EL (cell line): ENCODE results near the gene NUCKS1.
A peak's percentile ranks its signal among the peaks of the same experiment; 100 is the strongest.

Source experiments
- DNase-seq: peaks from one replicate; pipeline ENCODE4 v3.0.0-alpha.2; 2016

Gene NUCKS1

DNA sequence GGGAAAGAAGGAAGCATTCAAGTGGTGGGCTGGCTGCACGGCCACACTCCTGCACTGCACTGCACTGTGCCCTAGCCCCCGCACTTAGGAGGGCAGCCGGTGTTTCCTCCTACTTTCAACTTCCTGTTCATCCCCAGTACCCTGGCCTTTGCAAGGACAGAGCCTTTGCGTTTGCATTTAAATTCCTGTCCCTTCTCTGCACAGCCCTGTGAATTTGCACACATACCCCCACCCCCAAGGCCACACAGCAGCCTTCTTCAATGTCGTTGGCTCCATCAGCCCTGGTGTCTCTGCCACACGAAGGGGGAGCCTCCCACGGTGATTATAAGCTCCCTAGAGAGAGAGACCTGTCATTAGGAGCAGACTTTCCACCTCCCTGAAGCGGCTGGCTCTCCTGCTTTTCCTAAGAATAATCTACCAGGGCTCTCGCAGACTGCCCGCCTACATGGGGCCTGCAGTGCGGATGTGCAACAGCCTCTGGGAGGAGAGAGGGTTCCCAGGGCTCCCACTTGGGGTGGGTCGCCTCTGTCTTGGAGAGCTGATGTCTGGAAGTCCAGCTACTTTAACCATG, 56.5 kb downstream of the NUCKS1 start:
- no peak for DNase-seq

DNA sequence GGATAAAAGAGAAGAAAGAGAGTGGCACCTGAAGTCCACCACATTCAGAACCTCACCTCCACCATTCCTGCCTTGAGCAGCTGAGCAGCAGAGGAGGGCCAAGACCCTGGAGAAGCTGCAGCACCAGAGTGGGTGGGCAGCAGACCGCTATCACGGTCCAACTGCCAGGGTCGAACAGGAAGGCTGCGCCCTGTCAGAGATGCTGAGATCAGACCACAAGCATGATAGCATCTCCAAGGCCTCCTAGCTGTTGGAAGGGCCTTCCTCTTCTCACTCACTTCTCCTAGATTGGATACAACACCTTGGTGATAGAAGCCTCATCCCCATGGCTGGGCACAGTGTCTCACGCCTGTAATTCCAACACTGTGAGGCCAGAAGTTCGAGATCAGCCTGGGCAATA, 57.6 kb downstream of the NUCKS1 start:
- no peak for DNase-seq

DNA sequence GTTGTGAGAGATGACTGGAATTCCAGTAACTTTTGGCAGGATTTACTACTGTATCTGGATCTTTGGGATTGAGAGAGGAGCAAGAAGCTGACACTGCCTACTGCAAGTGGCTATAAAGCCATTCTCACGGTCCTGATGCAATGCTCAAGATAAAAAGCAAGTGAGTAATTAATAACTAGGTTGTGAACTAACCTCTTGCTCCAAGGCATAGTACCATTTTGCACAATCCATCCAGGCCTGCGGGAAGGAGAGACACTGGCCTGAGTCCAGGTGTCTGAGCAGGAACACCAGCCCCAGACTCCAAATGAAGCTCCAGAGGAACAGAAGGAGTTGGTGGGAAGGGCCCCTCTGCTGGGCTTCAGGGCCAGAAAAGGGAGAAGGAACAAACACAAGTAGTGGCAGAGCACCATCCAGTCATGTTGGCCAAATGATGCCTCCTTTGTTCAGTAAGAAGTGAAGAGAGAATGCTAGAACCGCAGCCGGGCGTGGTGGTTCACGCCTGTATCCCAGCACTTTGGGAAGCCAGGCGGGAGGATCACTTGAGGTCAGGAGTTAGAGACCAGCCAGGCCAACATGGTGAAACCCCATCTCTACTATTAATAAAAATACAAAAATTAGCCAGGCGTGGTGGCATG, 59.7 kb downstream of the NUCKS1 start:
- no peak for DNase-seq

DNA sequence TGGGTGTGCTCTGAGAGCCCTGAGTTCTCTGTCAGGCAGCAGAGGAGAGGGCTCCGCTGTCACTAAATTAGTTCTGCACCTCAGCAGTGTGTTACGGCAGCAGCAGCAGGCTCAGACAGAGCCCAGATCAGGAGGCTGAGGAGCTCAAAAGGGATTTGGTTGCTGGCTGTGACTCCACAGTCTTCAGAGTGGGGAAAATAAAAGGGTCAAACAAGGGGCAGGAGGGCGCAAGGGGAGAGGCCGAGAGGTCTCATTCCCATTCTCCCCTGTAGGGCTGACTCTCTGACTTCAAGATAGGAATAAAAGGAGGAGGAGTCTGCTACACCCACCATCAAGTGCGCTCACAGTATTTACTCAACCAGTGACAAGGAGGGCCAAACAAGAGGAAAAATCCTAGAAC, 60.5 kb downstream of the NUCKS1 start:
- DNase-seq: no peak

DNA sequence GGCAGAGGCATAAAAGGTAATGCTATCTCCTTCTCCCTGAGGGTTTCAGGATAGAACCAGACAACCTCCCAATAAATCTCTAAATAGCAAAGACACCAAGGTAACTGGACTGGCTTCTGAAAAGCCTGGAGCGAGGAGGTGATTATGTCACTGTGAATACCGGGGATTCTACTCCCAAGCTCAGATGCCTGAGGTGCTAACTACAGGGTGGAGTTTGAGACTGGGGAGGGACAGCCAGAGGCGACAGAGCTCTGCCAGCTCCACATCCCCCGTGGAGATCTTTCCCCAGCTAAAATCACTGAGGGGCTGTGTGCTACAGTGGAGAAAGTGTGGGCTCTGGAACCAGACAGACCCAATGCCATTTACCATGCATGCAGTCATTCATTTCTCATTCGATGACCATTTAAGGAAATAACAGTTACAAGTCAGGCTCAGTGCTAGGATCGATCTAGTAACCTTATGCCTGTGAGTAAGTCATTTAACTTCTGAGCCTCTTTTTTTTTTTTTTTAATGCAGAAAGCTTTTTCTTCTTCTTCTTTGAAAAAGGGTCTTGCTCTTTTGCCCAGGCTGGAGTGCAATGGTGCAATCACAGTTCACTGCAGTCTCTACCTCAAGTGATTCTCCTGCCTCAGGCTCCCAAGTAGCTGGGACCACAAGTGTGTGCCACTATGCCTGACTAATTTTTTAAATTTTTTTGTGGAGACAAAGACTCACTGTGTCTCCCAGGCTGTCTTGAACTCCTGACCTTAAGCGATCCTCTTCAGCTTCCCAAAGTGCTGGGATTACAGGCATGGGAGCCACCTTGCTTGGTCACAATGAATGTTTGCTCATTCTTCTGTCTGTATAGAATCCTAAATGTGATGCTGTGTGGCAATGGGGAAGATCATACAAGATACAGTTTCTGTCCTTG, 61.6 kb downstream of the NUCKS1 start:
- no peak for DNase-seq

DNA sequence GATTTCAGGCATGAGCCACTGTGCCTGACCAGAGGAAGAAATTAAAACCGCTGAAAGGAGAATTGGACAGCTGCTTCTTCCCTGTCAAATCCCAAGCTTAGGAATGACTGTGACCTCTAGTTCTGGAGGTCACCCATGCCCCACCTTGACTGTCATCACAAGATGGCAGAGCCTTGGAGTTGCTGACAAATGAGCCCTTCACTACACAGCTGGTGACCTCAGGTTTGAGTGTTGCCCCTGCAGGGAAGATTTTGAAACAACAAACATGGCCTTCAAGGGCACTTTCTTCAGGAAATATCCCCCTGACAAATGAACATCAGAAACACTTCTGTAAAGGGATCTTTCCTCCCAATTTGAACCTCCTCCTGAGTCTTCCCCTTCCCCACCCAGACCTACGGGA, 62.7 kb downstream of the NUCKS1 start:
- no peak for DNase-seq

DNA sequence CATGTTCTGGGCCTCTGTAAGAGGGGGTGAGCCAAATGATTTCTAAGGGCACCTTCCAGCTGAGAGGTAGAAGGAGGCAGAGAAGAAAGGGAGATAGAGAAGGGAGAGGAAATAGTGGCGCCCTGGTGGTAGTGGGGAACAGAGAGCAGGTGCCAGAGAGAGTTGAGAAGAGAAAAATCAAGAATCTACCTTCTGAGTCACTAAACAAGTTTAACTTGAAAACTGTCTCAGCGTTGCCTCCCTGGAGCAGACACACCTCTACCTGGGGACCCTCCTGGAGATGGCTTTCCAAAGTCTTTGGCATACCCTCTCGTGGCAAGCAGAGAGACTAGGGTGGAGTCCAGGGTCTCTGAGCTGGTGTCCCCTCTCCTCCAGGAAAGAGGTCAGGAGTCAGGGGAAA, 68.6 kb downstream of the NUCKS1 start:
- no peak for DNase-seq

DNA sequence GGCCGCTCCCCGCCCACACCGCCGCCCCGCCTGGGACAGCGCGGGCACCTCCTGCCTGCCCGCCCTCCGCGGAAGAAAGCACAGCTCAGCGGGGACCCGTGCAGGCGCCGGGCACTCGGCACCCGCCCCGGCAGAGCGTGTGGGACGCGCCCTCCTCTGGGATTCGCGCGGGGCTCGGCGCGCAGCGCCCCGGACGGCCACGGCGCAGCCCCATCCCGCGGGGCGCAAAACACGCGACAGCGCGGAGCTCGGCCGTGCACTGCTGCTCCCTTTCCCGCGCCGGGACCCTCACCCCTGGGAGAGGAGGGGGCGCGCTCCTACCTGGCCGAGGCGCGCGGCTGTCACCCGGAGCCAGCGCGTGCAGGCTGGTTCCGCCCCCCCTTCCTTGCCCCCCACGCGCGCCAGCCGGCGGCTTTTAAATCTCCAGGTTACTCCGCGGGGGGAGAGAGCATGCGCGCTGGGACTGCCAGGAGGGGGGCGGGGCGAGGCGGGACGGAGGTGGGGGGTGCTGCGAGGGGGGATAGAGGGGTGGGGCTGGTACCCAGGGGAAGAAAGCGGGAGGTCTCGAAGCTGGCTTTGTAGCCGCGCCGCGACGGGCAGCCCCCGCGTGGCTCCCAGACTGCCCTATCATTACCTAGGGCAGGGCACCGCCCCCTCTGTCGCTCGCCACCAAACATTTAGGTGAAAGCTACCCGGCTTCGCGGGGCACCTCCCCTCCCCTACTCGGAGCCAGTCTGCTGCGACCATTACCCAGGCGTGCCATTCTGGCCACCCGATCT, 69.7 kb downstream of the NUCKS1 start, which contains the start of gene SLC45A3:
Gene SLC45A3, minus strand, starts transcription at position 437 of the 779 bp plus-strand sequence. CDS start 15,853 bp downstream, outside the sequence.
- DNase-seq: peak; percentile 33

DNA sequence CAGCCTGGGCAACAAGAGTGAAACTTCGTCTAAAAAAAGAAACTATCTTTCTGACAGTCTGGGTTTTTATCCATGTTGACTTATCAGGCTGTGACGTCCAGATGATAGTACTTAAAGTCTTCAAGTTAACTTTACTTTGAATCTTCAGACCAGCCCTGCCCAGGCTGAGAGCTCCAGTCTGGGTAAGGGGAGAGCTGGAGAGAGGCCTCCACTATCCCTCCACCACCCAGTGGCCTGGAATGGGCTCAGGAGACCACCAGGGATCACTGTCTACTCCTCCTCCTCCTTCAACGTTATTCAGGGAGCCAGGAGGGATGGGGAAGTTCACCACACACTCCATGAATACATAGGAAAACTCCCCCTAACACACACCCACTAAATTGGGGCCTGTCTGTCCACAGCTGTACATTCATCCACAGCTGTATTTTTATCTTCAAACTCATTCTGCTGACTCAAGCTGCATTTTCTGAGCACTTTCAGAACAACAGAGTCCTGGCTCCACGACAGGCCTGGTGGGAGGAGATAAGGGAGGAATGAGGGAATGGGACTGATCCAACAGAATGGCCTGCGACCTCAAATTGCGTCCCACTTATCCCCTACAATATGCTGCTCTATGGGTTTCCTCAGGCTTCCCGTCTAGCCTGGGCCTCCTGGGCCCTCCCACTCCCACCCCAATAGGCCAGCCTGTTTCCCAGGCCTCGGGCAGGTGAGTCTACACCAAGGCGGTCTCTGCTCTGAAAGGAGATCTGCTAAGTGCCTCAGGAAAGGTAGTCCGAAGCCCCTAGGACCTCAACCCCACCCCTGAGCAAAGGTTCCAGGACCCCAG, 71.5 kb downstream of the NUCKS1 start:
- DNase-seq: no peak

DNA sequence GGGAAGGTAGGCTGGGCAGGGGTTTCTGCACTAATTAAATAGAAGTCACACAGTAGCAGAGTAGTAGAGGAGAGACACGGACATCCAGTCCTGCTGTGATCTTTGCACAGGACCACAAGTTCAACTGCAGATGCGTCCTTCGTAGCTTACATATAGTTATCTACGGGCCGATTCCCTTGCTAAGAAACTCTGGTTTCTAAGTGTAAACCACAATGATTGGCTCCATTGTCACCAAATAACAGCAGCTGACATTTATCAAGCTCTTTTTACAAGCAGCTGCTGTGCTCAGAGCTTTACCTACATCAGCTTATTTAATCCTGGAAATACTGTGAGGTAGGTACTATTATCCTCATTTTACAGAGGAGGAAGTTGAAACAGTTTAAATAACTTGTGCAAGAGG, 72.8 kb downstream of the NUCKS1 start:
- DNase-seq: no peak

DNA sequence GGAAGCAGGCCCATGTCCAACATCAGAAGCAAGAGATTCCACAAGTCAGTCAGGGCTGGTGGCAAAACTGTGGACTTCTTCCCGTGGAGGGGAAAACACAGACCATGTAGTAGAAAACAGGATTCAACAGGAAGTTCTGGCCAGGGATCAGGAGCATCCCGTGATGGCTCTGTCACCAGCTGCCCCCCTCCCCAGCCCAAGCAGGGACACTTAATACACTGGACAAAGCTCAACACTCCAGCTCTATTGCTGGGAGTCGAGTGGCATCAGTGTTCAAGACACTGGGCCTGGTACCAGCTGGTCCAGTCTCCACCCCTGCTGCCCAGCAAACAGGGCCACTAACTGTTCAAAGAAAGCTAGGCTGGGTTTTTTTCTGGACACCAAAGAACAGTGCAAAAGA, 73.4 kb downstream of the NUCKS1 start:
- no peak for DNase-seq

DNA sequence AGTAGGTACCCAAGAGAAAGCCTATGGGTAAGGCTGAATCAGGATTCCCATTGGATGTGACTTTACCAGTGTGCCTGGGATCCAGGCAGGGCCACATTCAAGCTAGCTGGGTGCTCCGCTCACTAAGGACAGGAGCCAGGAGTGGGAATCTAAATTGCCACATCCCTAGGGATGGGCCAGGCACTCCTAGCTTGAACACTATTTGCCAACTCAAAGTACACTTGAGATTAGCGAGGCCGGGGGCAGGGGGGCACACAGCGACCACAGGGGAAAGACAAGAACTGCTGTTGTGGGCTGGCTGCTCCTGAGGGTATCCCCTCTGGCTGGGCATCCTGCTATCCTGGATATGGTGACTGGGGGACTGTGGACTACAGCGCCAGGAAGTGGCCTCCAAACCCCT, 74.0 kb downstream of the NUCKS1 start:
- no peak for DNase-seq

DNA sequence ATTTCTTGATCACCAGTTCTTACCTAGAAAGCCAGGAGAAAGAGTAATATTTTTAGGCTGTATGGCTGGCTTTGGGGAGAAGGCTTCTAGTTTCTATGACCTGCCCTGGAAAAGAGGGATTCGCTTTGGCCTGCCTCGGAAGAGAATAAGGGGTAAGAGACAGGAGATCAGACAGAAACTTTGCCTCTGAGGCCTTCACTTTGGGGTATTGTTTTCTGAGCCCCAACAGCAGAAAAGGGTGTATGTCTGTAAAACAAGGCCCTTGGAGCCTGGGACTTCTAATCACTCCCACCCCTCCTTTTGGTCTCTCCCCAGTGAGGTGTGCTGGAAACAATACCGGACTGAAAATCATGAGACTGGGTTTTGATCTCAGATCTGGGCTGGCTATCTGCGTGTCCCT, 74.7 kb downstream of the NUCKS1 start:
- no peak for DNase-seq

DNA sequence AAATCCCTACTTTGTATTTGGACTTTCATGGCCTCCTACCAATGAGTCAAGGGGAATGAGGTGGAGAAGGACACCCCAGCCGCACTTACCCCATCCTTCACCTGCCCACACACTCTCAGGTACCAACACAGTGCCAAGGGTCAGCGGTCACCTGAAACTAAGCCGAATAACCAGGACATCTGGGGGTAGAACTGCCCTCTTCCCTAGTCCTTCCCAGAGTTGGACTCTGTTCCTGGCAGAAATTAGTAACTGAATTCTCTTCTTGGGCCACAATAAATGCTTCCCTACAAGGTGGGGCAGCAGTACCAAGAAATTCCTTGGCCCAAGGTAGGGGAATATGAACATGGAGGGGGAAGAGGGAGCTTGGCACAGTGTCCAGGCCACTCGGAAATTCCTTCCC, 77.0 kb downstream of the NUCKS1 start:
- no peak for DNase-seq

DNA sequence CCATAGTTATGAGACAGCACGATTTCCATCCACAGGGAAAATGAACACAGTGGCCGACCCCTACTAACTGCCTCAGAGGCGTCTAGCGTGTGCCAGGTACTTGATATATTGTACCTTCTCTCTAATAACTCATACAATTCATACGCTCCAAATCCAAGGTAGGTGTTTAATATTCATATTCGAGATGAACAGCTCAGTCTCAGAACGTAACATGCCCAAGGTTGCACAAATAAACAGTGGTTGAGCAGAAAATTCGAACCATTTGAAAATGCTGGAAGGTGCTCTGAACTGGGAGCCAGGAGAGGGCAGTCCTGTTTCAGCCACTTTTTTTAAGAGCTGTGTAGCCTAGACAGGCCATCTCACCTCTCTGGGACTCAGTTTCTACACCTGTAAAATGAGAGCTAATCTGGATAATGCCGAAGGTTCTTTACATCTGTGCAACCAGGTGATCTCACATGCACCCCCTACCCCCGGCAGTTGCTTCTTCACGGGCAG, 77.5 kb downstream of the NUCKS1 start:
- no peak for DNase-seq

DNA sequence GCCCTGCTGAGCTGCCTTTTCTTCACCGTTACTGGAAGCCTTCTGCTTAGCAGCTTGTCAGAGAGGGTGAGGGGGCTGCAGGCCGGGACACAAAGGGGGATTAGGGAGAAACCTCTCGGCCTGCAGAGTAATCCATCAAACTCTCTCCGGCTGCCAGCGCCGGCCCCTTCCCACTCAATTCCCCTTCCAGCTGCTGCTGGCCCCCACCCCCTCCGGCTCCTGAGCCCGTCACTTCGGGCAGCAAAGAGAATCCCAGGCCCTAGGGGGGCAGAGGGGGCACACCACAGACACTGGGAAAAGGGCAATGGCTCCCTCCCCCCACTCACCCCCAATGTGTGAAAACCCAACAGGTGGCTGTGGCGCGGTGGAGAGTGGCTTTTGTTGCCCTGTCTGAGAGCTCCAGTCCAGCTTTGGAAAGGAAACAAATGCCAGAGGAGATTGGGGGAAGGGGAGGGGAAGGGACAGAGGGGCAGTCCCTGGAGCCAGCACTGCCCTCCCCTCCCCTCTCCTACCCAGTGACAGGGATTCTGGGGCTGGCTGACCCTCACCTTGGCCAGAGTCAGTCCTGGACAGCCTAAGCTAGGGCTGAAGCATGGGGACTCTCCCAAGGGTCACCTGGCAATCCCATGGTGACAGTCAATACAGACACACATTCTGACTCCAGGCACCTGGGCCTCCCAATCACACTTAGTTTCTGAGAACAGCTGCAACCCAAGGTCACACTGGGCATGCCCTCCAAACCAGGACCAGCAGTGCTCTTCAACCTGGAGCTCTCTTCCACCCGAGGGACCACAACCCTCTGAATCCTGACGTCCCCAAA, 79.2 kb downstream of the NUCKS1 start:
- DNase-seq: no peak

DNA sequence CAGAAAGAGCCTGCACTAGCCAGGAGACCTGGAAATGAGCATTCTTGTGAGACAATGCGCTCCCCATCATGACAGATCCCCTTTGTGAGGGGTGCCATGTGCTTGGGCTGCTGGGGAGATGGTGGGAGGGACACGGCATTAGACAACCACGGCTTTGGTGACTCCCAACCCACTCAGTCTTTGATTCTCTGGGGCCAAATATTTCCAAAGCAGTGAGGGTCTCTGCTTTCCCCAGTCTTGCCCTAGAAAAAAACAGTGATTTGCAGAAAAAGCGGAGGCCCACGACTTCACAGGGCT, 79.9 kb downstream of the NUCKS1 start:
- DNase-seq: no peak

DNA sequence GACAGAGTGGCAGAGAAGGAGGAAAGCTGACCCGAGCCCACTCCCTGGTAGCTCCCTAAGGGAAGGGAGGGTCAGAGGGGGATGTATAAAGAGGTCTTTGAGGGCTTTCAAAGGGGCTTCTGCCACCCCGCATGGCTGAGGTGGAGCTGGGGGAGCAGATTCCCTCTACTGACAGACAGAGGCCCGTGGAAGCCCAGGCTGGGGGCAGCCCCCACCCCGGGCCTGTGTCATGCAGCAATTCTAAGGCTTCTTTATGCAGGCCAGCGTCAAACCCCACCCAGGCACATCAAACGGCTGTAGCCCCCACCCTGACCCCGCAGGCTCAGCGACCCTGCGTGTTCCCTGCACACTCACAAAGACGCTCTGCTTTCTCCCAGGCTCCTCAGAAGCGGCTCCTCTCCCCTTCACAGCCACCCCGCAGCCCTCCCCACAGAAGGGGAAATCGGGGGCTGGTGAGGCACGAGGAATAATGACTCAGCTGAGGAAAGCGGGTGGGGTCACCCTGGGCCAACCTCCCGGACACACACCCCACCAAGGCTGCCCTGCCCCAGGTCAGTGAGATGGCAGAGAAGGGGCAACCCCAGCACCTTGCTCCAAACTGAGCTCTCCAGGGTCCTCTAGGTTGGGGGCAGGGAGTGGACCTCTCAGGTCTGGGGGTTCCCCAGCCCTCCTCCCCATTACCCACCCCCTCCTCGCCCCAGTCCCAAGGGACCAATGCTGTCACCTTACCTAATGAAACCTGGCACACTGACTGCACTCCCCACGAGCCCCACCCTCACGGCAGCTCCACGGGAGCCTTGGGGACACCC, 80.4 kb downstream of the NUCKS1 start:
- DNase-seq: no peak

DNA sequence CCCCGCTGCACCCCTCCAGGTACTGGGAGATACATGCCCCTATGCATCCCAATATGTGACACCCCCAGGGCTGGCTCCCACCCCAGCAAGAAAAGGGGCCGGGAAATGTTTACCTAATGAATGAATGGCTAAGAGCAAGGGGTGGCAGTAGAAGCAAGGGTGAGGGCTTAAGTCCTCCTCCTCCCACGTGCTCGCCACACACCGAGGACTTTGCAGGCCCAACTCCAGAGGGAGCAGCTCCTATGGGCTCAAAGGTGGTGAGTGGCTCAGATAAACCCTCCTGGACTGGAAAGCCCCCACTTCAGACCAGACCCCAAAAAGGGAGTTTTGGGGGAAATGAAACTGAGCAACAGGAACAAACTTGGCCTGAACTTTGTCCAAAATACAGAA, 81.0 kb downstream of the NUCKS1 start:
- no peak for DNase-seq

DNA sequence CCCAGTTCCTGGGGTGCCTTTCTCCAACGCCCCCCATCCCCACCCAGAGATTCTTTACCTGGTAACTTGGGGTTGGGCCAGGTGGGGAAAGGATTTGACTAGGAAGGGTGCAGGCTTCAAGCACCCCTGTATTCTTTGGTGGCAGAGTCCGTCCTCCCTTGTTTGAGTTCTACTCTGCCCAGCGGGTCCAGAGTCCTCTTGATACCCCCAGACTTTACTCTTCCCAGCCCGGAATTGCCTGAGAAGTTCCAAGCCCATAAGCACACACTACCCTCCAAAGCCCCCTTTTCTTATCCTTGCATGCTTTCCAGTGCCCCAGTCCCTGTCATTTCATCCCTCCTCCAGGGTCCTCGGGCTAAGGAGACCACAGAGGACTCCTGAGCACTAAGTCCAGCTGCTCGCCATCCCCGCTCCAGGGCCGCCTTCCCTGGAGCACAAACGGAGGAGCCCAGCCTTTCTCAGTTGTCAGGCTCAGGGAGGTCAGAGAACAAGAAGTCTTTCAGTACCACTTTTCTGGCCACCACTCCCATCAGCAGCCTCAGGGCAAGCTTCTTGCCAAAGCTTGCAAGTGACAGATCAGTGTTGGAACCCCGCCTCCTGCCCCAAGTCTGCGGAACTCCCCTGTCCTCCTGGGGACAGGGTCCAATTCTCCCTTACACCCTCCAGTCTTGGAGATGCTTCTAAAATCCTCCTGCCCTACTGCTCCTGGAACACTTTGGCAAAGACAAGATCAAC, 81.9 kb downstream of the NUCKS1 start:
- no peak for DNase-seq
